CD4-positive, alpha-beta T cell (primary cell): Measurements from ENCODE around the gene PPP1R13B. TPM values are rescaled to one million over a fixed set of nuclear protein-coding genes. Genes with fewer than 3 reads are reported as not detected.

Experiments
- ATAC-seq: fragments of 200-7000 bp; cut with Tn5 transposase; one replicate; pipeline ENCODE4 v1.10.0; 2022; ENCODE audit warnings: mild to moderate bottlenecking; ENCODE audit not compliant: poor library complexity
- CTCF ChIA-PET: fragments of 350-600 bp; sonication (Branson Sonifier 250); formaldehyde crosslinking; loops from one replicate; lab custom pipeline; 2021; ENCODE audit warnings: antibody characterized with exemption, inconsistent platforms; lab: Charles Lee
- POLR2A ChIA-PET: fragments of 350-600 bp; sonication (Branson Sonifier 250); formaldehyde crosslinking; loops from one replicate; lab custom pipeline; 2021; ENCODE audit warnings: antibody characterized with exemption, inconsistent platforms; lab: Charles Lee
- DNase-seq, 14 experiments: peaks; one replicate each; pipeline ENCODE4 v3.0.0-alpha.2; 2013 to 2020; ENCODE audit warnings: mixed read lengths in 2 of 14
- H3K27ac ChIP-seq, 2 donors: one replicate each; pipeline versions ENCODE4 v1.5.1 to v1.7.0; 2013; ENCODE audit warnings: low read length in 2 of 2, low read depth in 1 of 2, mild to moderate bottlenecking in 1 of 2
- H3K27me3 ChIP-seq, 2 experiments: 1 replicate in 1 of 2; 2 replicates in 1 of 2; pipeline versions ENCODE4 v1.6.1 to v1.7.0; 2013; ENCODE audit warnings: low read length in 2 of 2, control low read depth in 1 of 2, mild to moderate bottlenecking in 1 of 2, moderate library complexity in 1 of 2; ENCODE audit not compliant: insufficient read depth in 2 of 2, control insufficient read depth in 1 of 2
- H3K36me3 ChIP-seq: one replicate; pipeline ENCODE4 v1.6.1; 2013; ENCODE audit warnings: low read length, control low read depth; ENCODE audit not compliant: insufficient read depth
- H3K4me1 ChIP-seq: one replicate; pipeline ENCODE4 v1.6.1; 2013; ENCODE audit warnings: low read length, control low read depth; ENCODE audit not compliant: insufficient read depth
- H3K4me3 ChIP-seq: one replicate; pipeline ENCODE4 v1.5.1; 2013; ENCODE audit warnings: mild to moderate bottlenecking, low read length, moderate library complexity
- H3K9me3 ChIP-seq, 2 experiments: 1 replicate in 1 of 2; 2 replicates in 1 of 2; pipeline versions ENCODE4 v1.6.1 to v1.7.0; 2013; ENCODE audit warnings: low read length in 2 of 2, mild to moderate bottlenecking in 2 of 2, control low read depth in 1 of 2, moderate library complexity in 1 of 2; ENCODE audit not compliant: control insufficient read depth in 1 of 2, insufficient read depth in 1 of 2
- H3K27ac Mint-ChIP-seq: one replicate; pipeline ENCODE4 v1.8.0; 2020; ENCODE audit warnings: mixed read lengths
- H3K27me3 Mint-ChIP-seq: one replicate; pipeline ENCODE4 v1.8.0; 2021; ENCODE audit warnings: mixed read lengths
- H3K36me3 Mint-ChIP-seq: one replicate; pipeline ENCODE4 v1.8.0; 2021; ENCODE audit warnings: low read depth, mixed read lengths
- H3K4me1 Mint-ChIP-seq: one replicate; pipeline ENCODE4 v1.8.0; 2021; ENCODE audit warnings: low read depth, mixed read lengths
- H3K4me3 Mint-ChIP-seq: one replicate; pipeline ENCODE4 v1.8.0; 2020; ENCODE audit warnings: mild to moderate bottlenecking, mixed read lengths
- H3K9me3 Mint-ChIP-seq: one replicate; pipeline ENCODE4 v1.8.0; 2020; ENCODE audit warnings: mixed read lengths
- intact Hi-C, 2 experiments: fragments of 100-400 bp; cut with DNase I in 1 of 2; cut with micrococcal nuclease in 1 of 2; formaldehyde crosslinking; loops; one replicate each; pipeline versions ENCODE4 v1.15.1 to v1.9.0; 2023 to 2025; cut with DNase I, micrococcal nuclease
- total RNA-seq, 174 experiments: library from RNA in 2 of 174; stranded (reverse) in 2 of 174; gene quantifications; one replicate each; pipeline ENCODE4 v1.2.3 and lab custom pipeline; 2021 to 2026
- TF ChIP-seq, protein P1 (sequence below): fragments of 200-600 bp; IDR thresholded peaks from one replicate; pipeline ENCODE4 v1.8.0; 2022; ENCODE audit warnings: antibody characterized with exemption, mild to moderate bottlenecking

The PPP1R13B gene
- total RNA-seq, 2 experiments from 2014 or later = 14.3 to 14.4 TPM

DNA sequence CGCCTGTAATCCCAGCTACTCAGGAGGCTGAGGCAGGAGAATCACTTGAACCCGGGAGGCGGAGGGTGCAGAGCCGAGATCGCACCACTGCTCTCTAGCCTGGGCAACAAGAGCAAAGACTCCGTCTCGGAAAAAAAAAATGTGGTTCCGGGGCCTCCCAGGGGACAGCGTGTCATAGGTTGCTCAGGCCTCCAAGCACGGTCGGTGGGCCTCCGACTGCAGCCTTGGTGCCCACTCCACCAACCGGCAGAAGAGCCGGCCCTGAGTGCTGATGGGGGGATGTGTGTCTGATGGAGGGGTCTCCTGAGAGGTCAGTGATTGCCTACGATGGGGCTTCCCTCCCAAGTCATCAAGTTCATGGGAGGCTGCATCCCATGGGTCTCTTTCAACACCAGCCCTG, 115.9 kb downstream of the PPP1R13B start:
- Mint-ChIP-seq H3K4me1 (no peaks in the 10 kb centered on the region), H3K27ac (no peak overlapping the region), H3K9me3 (no peaks in the 10 kb centered on the region), H3K36me3 (peaks cover 34% of the 10 kb centered on the region), H3K4me3 (no peak overlapping the region), H3K27me3 (no peaks in the 10 kb centered on the region)
- H3K36me3 ChIP-seq = peaks cover 41% of the 10 kb centered on the region
- H3K9me3 ChIP-seq = no peaks in the 10 kb centered on the region
- DNase-seq (no peak), ATAC-seq (no peak)
- CTCF ChIA-PET = no interaction called here
- no peaks in the 10 kb centered on the region for H3K27me3 ChIP-seq
- H3K27ac ChIP-seq = no peak overlapping the region
- TF ChIP-seq, protein P1, sequence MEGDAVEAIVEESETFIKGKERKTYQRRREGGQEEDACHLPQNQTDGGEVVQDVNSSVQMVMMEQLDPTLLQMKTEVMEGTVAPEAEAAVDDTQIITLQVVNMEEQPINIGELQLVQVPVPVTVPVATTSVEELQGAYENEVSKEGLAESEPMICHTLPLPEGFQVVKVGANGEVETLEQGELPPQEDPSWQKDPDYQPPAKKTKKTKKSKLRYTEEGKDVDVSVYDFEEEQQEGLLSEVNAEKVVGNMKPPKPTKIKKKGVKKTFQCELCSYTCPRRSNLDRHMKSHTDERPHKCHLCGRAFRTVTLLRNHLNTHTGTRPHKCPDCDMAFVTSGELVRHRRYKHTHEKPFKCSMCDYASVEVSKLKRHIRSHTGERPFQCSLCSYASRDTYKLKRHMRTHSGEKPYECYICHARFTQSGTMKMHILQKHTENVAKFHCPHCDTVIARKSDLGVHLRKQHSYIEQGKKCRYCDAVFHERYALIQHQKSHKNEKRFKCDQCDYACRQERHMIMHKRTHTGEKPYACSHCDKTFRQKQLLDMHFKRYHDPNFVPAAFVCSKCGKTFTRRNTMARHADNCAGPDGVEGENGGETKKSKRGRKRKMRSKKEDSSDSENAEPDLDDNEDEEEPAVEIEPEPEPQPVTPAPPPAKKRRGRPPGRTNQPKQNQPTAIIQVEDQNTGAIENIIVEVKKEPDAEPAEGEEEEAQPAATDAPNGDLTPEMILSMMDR = no peak
- POLR2A ChIA-PET = no interaction called here
- no peaks in the 10 kb centered on the region for H3K4me1 ChIP-seq
- intact Hi-C loops = no loop called here
- no peak overlapping the region for H3K4me3 ChIP-seq

DNA sequence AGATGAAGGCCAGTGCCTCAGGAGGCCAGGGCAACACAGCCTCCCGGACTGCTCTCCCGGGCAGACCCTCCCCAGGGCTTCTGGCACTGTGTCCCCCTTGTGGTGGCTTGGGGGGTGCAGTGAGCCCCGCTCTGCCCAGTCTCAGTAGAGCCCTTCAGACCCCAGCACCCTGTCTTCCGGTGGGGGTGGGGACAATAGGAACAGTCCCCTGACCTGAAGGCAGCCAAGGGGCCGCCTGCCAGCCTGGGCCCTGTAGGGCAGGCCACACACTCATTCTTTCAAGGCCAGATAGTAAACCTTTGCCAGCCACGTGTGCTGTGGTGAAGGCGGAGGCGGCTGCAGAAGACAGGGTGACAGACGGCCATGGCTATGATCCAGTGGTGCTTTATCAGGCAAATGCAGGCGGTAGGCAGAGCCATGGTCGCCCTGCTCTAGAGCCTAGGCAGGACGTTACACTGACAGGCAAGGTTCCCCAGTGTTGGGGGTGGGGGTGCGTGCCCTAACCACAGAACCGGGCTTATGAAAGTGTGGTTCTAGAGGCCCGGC, 116.8 kb downstream of the PPP1R13B start:
- H3K27ac Mint-ChIP-seq = no peak overlapping the region
- CTCF ChIA-PET = no interaction called here
- no peaks in the 10 kb centered on the region for H3K9me3 ChIP-seq
- no peaks in the 10 kb centered on the region for H3K9me3 Mint-ChIP-seq
- TF ChIP-seq, protein P1 = no peak
- H3K4me1 Mint-ChIP-seq = no peaks in the 10 kb centered on the region
- H3K4me3 Mint-ChIP-seq = no peak overlapping the region
- H3K4me1 ChIP-seq = no peaks in the 10 kb centered on the region
- POLR2A ChIA-PET = no interaction called here
- H3K36me3 ChIP-seq = peaks cover 36% of the 10 kb centered on the region
- no peaks in the 10 kb centered on the region for H3K27me3 Mint-ChIP-seq
- H3K4me3 ChIP-seq = no peak overlapping the region
- no peaks in the 10 kb centered on the region for H3K27me3 ChIP-seq
- intact Hi-C loops = no loop called here
- DNase-seq (no peak), ATAC-seq (no peak)
- peaks cover 34% of the 10 kb centered on the region for H3K36me3 Mint-ChIP-seq
- no peak overlapping the region for H3K27ac ChIP-seq

DNA sequence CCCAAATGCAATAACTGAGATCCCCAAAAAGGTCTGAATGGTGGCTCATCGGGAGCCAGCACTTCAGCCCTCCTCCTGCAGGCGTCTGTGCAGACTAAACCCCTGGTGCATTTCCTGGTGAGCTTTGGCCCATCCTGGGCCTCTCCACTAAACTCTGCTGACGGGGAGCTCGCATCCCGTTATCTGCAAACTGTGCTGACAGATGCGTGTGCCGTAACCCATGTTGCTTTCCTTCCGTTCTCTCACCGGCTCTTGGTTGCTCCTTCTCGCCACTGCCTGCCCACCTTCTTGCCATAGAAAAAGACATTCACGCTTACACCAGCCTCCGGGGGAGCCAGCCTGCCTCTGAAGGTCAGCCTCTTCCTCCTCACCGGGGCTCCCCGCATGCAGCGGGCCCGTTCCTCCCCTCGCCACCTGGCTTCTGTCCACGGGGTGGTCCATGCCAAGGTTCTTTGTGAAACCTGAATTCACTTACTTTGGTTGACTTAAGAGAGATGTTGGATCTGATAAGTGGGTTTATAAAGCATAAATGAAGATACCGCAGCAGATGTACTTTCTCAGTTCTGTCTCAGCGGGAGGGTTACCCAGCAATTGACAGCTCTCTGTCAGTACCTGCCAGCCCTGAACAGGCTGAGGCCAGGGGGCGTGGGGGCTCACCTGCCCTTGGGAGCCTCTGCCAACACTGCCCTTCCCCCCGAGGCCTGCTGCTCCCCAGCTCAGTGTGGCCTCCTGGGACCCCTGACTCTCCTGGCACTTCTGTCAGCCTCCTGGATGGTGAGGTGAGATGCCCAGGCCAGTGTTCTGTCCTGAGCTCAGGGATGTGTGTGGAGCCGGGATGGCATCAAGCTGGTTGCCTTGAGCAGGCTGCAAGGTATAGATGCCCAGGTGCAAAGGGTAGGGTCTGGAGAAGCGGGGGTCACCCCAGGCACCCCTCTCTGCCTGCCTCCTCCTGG, 117.6 kb downstream of the PPP1R13B start:
- H3K4me3 Mint-ChIP-seq = no peak overlapping the region
- Histone ChIP-seq H3K36me3 (peaks cover 35% of the 10 kb centered on the region), H3K27ac (no peak overlapping the region), H3K27me3 (no peaks in the 10 kb centered on the region), H3K4me1 (no peaks in the 10 kb centered on the region), H3K9me3 (no peaks in the 10 kb centered on the region), H3K4me3 (no peak overlapping the region)
- peaks cover 34% of the 10 kb centered on the region for H3K36me3 Mint-ChIP-seq
- no peaks in the 10 kb centered on the region for H3K27me3 Mint-ChIP-seq
- no peaks in the 10 kb centered on the region for H3K9me3 Mint-ChIP-seq
- no peaks in the 10 kb centered on the region for H3K4me1 Mint-ChIP-seq
- ChIA-PET POLR2A (no interaction called here), CTCF (no interaction called here)
- no peak overlapping the region for H3K27ac Mint-ChIP-seq
- no peak for ATAC-seq
- intact Hi-C loops = no loop called here
- no peak for DNase-seq
- TF ChIP-seq, protein P1 = no peak
